GM20431 (cell line): Measurements from ENCODE around the gene ZNF737.
"Not testable (repeated sequence)": the region's sequence is repeated elsewhere in the genome, so short reads cannot be mapped to it uniquely, and the experiment has no call there.

Source experiments
- in situ Hi-C: fragments of 300-500 bp; cut with MseI, MboI; formaldehyde crosslinking; loops from one replicate; pipeline ENCODE4 v1.15.0; 2020; ENCODE audit warnings: low sequenced_read_pairs; ENCODE audit not compliant: unreplicated experiment

The ZNF737 gene

DNA sequence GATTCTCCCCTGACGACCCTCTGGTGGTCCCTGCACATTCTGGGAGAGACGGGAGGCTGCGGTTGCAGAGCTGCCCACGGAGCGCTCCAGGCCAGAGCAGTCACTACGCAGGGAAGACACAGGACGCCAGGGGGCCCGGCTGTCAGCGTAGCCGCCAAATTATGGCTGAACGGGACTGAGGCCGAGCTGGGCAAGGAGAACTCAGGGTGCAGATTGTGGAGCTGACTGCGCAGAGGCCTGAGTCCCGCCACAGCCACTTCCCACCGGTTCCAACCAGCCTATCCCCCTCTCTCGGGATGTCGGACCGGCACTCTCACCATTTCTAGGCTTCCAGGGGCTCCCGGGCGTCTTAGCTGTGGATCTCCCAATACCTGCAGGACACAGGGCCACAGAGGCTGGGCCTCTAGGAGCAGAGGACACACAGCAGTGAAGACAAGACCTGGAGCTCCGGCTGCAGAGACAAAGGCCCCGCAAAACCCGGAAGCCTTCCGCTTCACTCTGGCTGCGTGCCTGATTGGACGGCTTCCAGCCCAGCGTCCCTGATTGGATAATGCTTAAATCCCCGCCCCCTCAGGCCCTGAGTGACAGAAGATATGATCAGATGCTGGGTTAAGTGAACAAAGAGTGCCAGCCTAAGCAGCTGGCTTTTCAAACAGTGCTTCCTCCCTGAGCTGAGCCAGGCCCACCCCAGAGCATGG lies at the start of gene ZNF737:
Gene ZNF737, minus strand, starts transcription at position 461 of the 698 bp plus-strand sequence. Its CDS starts 141 bp downstream, at position 320.
- in situ Hi-C loops: no loop called here

DNA sequence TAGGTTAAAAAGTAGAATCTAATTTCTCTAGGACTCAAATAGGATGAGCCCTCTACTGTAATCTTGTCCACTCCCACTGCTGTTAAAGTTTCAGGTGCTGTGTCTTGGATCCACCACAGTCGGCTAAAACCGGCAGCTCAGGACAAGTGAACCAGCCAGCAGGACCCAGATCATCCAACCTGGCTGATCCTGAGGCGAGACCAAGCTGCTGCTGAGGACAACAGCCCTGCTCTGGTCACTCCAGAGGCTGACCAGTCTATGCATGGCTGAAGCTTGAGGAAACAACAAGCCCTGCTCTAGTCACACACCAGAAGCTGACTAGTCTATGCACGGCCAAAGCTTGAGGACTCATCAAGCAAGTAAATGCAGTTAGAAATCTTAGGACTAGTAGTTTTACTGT lies 49.4 kb upstream of the ZNF737 start:
- in situ Hi-C loops: not testable (repeated sequence)

DNA sequence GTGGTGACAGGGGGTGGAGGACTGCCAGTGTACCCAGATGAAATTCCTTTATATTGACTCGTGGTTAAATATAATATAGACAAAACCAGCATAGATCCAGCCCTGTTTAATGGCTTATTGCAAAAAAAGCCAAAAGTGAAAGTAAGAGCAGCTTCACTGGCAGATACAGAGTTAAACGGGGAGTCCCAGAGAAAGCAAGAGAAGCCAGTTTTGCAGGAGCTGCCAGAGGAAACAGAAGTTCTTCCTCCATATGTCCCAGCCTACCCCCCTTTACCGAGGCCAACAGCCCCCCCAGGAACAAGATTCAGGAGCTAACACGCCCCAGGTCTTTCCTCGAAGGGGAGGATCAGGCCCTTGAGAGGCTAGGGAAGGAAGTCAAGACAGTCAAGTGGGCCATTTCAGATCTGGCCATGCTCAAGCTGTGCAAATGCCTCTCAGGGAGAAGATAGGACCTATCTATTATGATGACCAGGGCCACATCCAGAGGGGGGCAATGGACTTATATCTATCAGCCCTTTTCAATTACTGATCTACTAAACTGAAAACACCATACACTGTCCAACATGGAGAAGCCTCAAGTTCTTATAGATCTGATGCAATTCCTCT lies 47.2 kb upstream of the ZNF737 start:
- in situ Hi-C loops: no loop called here

GRCh38 chr19:20611866-20612265 lies 46.3 kb upstream of the ZNF737 start:
- in situ Hi-C loops: no loop called here

GRCh38 chr19:20607943-20608342 lies 42.4 kb upstream of the ZNF737 start:
- in situ Hi-C loops: no loop called here

GRCh38 chr19:20558571-20558970 lies 7.0 kb downstream of the ZNF737 start:
- in situ Hi-C loops: no loop called here

GRCh38 chr19:20558011-20558410 lies 7.6 kb downstream of the ZNF737 start:
- in situ Hi-C loops: no loop called here

DNA sequence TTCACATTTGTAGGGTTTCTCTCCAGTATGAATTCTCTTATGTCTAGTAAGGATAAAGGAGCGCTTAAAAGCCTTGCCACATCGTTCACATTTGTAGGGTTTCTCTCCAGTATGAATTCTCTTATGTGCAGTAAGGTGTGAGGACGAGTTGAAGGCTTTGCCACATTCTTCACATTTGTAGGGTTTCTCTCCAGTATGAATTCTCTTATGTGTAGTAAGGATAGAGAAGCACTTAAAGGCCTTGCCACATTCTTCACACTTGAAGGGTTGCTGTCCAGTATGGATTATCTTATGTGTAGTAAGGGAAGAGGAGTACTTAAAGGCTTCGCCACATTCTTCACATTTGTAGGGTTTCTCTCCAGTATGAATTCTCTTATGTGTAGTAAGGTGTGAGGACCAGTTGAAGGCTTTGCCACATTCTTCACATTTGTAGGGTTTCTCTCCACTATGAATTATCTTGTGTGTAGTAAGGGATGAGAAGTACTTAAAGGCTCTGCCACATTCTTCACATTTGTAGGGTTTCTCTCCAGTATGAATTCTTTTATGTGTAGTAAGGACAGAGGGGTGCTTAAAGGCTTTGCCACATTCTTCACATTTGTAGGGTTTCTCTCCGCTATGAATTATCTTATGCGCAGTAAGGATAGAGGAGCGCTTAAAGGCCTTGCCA lies 20.8 kb downstream of the ZNF737 start:
- in situ Hi-C loops: not testable (repeated sequence)

- in situ Hi-C loops: not testable (repeated sequence)
These were observed 35.3 kb downstream of the ZNF737 start for GRCh38 chr19:20530303-20530702.

GRCh38 chr19:20513189-20513904 lies 52.2 kb downstream of the ZNF737 start:
- in situ Hi-C loops: no loop called here

DNA sequence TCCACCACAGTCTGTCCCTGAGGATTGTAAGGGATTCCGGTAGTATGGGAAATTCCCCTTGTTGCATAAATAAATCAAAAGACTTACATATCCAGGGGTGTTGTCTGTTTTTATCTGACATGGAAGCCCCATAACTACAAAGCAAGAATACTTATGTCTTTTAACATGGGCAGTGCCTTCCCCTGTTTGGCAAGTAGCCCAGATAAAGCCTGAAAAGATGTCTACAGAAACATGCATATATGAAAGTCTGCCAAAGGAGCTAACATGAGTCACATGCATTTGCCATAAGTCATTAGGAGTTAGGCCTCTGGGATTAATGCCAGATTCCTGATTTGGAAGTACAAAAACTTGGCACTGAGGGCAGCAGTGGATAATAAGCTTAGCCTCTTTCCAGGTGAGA lies 62.1 kb downstream of the ZNF737 start:
- in situ Hi-C loops: no loop called here
